Stimulated activated CD4-positive, alpha-beta T cell treated with anti-CD3 and anti-CD28 coated beads, Interleukin-15, amount 100 ng/mL, for 1 hour (primary cell): ENCODE data around the gene HOXA4.

Source experiments
- DNase-seq, 2 donors: peaks; one replicate each; pipeline ENCODE4 v3.0.0-alpha.2; 2020; ENCODE audit warnings: low read depth in 1 of 2, low spot score in 1 of 2

HOXA4 gene

GRCh38 chr7:27147199-27148030 lies 16.9 kb upstream of the HOXA4 start, which contains the start of gene HOXA6:
TSS of gene HOXA6 (minus strand) at chr7:27147774. CDS start at chr7:27147749, 25 bp downstream.
- DNase-seq = no peak

DNA sequence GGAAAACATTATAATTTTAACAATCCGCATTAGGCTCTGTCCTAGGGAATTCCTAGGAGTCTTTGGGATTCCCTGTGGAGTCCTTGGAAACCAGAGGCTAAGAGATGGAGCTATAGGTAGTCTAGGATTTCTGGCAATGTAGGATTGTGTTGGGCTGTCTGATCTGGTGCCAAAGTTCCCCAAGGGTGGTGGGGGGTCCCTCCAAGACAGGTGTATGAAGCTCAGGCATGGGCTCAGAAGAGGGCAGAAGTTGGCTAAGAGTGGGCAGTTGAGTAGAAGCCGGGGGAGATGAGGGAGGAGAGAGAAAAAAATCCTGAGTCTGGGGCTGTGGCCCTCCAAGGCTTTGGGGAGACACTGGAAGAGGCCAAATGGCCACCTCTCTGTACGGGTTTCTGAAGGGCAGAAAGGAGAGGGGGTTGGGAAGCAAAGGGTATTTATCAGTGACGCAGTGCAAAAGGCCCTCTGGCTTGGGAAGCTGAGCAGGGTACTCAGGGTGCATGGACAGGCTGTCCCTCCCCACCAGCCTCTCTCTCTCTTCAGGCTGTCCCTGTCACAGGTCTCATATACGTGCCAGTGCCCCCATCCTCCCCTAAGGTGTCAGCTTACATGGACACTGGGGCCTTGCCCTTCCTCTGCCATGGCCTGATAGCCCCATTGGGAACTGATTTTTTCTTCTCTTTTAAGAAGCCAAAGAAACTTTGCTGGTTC lies 16.1 kb upstream of the HOXA4 start:
- DNase-seq = no peak

DNA sequence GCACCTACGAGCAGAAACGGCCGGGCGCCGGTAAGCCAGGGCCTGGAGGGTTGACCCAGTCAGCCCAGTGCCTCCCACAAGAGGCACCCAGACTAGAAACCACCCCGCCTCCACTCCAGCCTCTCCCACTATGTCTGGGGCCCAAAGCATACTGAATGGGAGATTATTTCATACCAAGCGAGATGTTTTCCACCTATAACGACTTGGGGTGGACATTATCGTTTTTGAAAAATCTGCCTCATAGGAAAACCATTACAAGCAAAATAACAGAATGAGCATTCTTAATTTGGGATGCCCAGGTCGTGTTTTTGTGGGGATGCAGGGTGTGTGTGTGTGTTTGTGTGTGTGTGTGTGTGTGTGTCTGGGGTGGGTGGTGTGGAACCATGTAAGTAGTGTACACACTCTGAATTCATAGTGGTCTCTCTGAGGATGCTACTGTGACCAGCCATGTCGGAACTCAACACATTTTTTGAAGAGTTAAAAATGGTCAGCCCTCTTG lies 15.4 kb upstream of the HOXA4 start:
- DNase-seq = no peak

GRCh38 chr7:27145165-27145913 lies 14.8 kb upstream of the HOXA4 start:
- DNase-seq = no peak

DNA sequence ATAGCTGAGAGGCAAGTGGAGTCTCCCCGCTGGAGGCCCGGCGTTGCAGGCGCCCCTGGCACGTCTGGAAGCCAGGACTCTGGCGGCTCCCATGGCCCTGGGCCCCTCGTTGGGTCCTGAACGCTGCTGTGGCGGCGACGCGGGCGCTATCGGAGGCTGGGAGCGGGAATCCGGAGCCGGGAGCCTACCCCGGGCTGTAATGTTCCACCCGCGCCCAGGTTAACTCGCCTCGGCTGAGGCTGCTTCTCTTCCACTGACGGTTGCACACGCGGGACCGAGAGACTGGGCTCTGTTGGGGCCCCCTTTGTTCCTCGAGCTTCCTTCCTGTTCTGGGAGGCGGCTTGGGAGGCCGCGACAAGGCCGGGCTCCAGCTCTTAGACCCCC lies 14.2 kb upstream of the HOXA4 start:
- no peak for DNase-seq

DNA sequence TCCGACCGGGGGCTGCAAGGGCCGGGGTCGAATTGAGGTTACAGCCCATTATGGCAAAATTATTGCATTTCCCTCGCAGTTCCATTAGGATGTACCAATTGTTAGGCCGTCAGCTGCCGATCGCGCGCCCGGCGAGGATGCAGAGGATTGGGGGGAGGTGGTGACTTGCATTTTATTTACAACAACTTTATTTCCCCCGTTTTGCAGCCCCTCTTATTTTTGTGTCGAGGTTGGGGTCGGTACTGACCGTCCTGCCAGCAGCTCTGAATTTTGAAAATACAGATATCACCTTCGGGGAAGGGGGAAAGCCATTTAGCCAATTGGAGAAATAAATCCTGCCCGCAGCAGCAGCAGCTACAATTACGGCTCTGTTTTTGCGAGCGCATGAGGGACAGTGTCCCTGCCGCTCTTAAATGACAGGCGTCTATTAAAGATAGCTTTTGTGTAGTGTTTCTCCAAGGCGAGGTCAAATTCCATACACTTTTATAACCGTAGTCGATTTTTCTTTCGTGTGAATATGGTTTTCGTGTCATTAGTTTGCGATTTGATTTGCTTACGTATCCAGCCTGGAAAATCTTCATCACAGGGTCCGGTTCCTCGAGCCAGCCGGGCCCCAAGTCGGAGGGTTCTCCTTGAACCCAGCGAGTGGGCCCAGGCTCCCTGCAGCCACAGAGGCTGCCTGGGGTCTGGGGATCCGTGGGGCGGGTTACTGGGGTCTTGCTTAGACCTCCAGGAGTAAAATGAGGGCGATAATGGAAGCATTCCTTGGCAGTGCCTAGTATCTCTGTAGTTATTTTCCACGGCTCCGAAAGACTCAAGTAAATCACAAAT lies 13.6 kb upstream of the HOXA4 start:
- DNase-seq = no peak

GRCh38 chr7:27143023-27143949 lies 12.7 kb upstream of the HOXA4 start, which contains the start of gene HOXA5:
TSS of gene HOXA5 (minus strand) at chr7:27143681. CDS start at chr7:27143607, 74 bp downstream.
- no peak for DNase-seq

GRCh38 chr7:27142580-27143022 lies 12.0 kb upstream of the HOXA4 start:
- DNase-seq = no peak

GRCh38 chr7:27141923-27142579 lies 11.5 kb upstream of the HOXA4 start:
- no peak for DNase-seq

GRCh38 chr7:27141137-27141922 lies 10.8 kb upstream of the HOXA4 start:
- DNase-seq = no peak

GRCh38 chr7:27140126-27140857 lies 9.7 kb upstream of the HOXA4 start:
- no peak for DNase-seq

DNA sequence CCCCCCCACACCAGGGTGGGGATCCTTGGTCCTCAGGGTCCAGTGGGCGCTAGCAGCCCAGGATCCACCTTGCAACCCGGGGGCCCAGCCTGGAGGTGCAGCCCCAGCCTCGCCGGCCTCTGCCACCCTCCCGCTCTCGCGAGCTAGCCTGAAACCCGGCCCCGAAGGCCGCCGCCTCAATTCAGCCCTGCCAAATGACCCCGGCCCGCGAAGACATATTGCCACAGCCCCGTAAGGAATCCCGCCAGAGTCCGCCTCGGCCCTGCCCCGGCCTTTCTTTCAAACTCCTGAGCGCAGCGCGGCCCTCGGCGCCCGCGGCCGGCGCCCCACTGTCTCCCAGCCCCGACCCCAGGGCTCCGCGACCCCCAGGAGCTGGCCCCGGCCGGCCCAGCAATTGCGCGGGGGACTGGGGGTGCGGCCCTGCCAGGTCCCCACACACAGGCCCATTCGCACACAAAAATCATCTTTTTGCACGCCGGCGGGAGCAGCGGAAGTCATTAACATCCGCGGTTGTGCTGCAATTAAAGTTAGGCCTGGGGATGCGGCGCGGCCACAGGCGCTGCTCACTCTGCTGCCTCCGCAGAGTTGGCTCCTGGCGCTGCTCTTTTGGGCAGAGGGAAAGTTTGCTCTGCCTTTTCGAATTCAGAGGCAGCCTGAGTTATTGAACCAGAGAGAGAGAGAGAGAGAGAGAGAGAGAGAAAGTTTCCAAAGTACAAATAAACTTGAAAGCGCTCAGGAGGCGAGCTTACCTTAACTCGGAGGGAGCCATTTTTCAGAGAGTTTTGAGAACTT lies 9.0 kb upstream of the HOXA4 start:
- no peak for DNase-seq

DNA sequence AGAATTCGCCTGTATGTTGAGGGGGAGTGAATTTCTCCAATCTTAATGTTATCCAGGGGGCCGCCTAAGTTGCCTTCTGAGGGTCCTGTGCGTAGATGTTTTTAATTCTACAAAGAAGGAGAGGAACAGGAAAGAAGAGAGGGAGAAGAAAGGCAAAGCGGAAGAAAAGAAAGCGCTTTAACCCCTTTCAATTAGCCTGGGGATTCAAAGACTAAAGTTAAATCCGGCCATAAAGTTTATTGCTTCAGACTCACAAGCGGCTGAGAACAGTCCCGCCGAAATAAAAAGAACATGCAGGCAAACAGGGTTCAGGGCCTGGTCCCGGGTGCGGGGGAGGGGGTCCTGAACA lies 8.4 kb upstream of the HOXA4 start:
- no peak for DNase-seq

DNA sequence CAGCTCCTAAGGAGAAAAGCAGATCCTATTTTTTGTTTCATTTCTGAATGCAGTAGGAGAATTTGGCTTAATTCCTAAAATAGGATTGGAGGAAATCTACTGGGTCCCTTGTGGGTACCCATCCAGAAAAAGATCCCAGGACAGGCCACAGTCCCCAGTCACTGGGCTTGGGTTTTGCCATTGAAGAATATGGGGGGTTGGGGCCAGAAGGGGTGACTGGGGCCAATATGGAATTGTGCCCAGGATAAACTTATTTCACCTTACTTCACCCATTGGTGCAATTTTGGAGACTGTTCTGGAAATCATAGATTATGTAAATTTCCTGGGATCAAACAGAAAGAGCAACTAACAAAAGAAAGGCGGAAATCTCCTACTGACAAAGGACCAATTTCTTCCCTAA lies 7.9 kb upstream of the HOXA4 start:
- DNase-seq = no peak

- no peak for DNase-seq
These were observed 7.2 kb upstream of the HOXA4 start for GRCh38 chr7:27137640-27138315.

DNA sequence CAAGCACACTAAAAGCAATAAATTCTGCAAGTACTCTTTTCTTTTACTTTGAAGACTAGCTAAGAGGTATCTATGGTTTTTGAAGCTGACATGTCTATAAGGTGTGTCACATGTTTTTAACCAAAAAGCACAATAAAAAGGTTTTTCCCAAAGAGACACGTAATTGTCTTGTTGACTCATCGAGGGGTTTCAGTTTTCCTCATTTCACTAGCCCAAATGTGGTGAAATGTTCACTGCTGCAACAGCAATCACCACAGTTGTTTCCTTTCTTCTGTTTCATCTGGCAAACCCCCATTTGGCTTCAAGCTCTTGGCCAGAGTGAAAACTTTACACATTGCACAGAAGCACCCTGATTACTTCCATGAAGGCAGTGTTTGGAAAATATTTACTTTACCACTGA lies 3.8 kb upstream of the HOXA4 start:
- DNase-seq = no peak
